ENCODE results near the gene LPP. TPM values are rescaled to one million over a fixed set of nuclear protein-coding genes. Genes with fewer than 3 reads are reported as not detected.

The LPP gene
- total and polyA plus RNA-seq, 9 of the 15 experiments (the other 6 are each of a cell fraction or from before 2014, with no cell fraction given): 0.07 to 0.18 TPM; not detected in 7

DNA sequence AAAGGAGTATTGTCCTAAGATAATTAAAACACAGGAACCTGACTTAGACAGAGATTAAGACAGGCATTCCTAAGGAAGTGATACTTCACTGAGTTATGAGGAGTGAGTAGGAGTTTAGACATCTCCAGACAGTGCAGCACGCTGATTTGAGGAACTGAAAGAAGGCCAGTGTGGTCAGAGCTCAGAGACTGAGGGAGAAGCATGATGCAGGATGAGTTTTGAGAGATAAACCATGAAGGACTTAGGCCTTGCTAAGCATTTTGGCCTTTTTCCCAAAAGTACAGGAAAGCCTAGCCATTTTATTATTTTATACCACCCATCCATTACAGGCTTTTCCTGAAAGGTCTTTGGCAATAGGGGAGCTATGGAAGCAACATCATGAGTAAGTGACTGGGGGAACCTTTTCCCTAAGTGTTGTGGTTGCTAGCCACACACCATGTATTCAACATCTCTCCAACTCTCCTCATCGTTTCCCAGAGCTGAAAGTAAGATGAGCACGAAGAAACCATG, 642.2 kb downstream of the LPP start (continued):
- TF ChIP-seq TBP (optimal IDR thresholded peaks at IDR 0.05; ENCODE audit: low read depth, low read length) (no peak), BRD9 (IDR thresholded peaks at IDR 0.05; ENCODE audit: low read depth, partially characterized antibody) (no peak), CREBBP (IDR thresholded peaks at IDR 0.05; ENCODE audit: low read depth, low read length) (no peak), POLR2H (tag; IDR thresholded peaks at IDR 0.05; ENCODE audit: low read depth) (no peak), ZNF507 (tag; conservative IDR thresholded peaks at IDR 0.05) (no peak), SIN3B (IDR thresholded peaks at IDR 0.05; ENCODE audit: low read depth) (no peak), ZNF24 (IDR thresholded peaks at IDR 0.05) (no peak), CBX5 (IDR thresholded peaks at IDR 0.05; ENCODE audit: borderline replicate concordance, low read depth) (no peak), SMARCE1 (IDR thresholded peaks at IDR 0.05) (no peak)
- TF ChIP-seq, protein P1, sequence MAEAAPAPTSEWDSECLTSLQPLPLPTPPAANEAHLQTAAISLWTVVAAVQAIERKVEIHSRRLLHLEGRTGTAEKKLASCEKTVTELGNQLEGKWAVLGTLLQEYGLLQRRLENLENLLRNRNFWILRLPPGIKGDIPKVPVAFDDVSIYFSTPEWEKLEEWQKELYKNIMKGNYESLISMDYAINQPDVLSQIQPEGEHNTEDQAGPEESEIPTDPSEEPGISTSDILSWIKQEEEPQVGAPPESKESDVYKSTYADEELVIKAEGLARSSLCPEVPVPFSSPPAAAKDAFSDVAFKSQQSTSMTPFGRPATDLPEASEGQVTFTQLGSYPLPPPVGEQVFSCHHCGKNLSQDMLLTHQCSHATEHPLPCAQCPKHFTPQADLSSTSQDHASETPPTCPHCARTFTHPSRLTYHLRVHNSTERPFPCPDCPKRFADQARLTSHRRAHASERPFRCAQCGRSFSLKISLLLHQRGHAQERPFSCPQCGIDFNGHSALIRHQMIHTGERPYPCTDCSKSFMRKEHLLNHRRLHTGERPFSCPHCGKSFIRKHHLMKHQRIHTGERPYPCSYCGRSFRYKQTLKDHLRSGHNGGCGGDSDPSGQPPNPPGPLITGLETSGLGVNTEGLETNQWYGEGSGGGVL (CRISPR knock-in tag; IDR thresholded peaks at IDR 0.05): no peak

DNA sequence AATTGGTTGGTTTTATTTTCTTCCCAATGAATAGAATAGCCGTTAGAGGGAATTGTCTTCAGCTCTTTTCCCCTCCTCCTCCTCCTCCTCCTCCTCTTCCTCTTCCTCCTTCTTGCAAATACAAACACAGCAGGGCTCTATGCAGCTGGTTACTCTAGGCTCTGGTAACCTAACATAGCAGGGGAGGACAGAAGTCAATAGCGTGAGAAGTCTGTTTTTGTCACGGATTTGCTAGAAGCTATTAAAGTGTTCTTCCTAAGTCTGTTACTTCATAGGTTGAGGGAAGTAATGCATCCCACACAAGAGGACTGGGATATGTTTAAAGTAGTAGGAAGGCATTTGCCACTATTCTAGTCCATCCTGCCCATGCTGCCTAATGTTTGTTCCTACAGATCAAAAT, 643.1 kb downstream of the LPP start:
- ATAC-seq (no peak), FAIRE-seq (no peak), DNase-seq (ENCODE audit: extremely low read depth in 1 of 4, low spot score in 3 of 4) (no peak)
- BruUV-seq (replicated peaks): no TSS peak
- in situ Hi-C loops (cut with MboI): no loop called here
- CTCF ChIA-PET (ENCODE audit: low intra/inter-chr PET ratio): no interaction called here
- 0% methylated on average over 3 of the region's 3 CpGs for WGBS (ENCODE audit: insufficient coverage, low coverage, missing lambda C conversion rate)
- H3K27me3 ChIP-seq (ENCODE audit: control insufficient read depth in 2 of 2, insufficient read depth in 2 of 2, low read length in 2 of 2): no peaks in the 10 kb centered on the region
- no peaks in the 10 kb centered on the region for H3K36me3 ChIP-seq (ENCODE audit: control insufficient read depth, insufficient read depth, low read length)
- H3K79me2 ChIP-seq (ENCODE audit: control insufficient read depth, insufficient read depth, low read length): no peaks in the 10 kb centered on the region
- POLR2A ChIA-PET: interaction anchor here (0.6 kb wide), 1 partner anchor 1802 kb away, joined by 3 read pairs; no protein-coding TSS in a partner anchor
- no peaks in the 10 kb centered on the region for H3K4me1 ChIP-seq (replicated peaks in 1 of 2; ENCODE audit: control insufficient read depth in 2 of 2, insufficient read depth in 2 of 2, low read length in 2 of 2)
- no peak overlapping the region for H3K27ac ChIP-seq (ENCODE audit: extremely low read depth, low read depth, low read length)
- H3K9ac ChIP-seq (ENCODE audit: insufficient read depth in 1 of 2, low read depth in 2 of 2, low read length in 2 of 2): no peak overlapping the region
- intact Hi-C loops (cut with micrococcal nuclease): no loop called here
- H3K4me2 ChIP-seq (ENCODE audit: insufficient read depth, low read length): no peak overlapping the region
- H4K20me1 ChIP-seq (replicated peaks; ENCODE audit: control insufficient read depth, insufficient read depth, low read length): no peaks in the 10 kb centered on the region
- no peaks in the 10 kb centered on the region for H3K9me3 ChIP-seq (replicated peaks; ENCODE audit: control insufficient read depth, insufficient read depth, low read depth, low read length)
- no peak overlapping the region for H2AFZ ChIP-seq (ENCODE audit: low read depth, low read length)
- no peaks in the 10 kb centered on the region for H3K9me1 ChIP-seq (ENCODE audit: control insufficient read depth, insufficient read depth, low read length)
- H3K4me3 ChIP-seq: no peak overlapping the region
- no peak for TF ChIP-seq ZFX (CRISPR knock-in tag; IDR thresholded peaks at IDR 0.05)
- TF ChIP-seq, protein P2, sequence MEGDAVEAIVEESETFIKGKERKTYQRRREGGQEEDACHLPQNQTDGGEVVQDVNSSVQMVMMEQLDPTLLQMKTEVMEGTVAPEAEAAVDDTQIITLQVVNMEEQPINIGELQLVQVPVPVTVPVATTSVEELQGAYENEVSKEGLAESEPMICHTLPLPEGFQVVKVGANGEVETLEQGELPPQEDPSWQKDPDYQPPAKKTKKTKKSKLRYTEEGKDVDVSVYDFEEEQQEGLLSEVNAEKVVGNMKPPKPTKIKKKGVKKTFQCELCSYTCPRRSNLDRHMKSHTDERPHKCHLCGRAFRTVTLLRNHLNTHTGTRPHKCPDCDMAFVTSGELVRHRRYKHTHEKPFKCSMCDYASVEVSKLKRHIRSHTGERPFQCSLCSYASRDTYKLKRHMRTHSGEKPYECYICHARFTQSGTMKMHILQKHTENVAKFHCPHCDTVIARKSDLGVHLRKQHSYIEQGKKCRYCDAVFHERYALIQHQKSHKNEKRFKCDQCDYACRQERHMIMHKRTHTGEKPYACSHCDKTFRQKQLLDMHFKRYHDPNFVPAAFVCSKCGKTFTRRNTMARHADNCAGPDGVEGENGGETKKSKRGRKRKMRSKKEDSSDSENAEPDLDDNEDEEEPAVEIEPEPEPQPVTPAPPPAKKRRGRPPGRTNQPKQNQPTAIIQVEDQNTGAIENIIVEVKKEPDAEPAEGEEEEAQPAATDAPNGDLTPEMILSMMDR (IDR thresholded peaks at IDR 0.05 in 2 of 3, conservative IDR thresholded peaks at IDR 0.05 in 1 of 3; ENCODE audit: insufficient read depth in 2 of 3, low read depth in 1 of 3, low read length in 3 of 3): no peak
- TF ChIP-seq PHF21A (IDR thresholded peaks at IDR 0.05; ENCODE audit: borderline replicate concordance, low read depth): no peak
- no peak for TF ChIP-seq KDM5B (IDR thresholded peaks at IDR 0.05; ENCODE audit: insufficient replicate concordance, low read depth, low read length)
- TF ChIP-seq NELFE (IDR thresholded peaks at IDR 0.05; ENCODE audit: insufficient read depth, insufficient read length): no peak
- no peak for TF ChIP-seq SMAD4 (CRISPR knock-in tag; conservative IDR thresholded peaks at IDR 0.05)
- TF ChIP-seq RBBP5 (IDR thresholded peaks at IDR 0.05; ENCODE audit: borderline replicate concordance, insufficient read depth, low read length, poor library complexity, severe bottlenecking): no peak
- TF ChIP-seq, protein P3, sequence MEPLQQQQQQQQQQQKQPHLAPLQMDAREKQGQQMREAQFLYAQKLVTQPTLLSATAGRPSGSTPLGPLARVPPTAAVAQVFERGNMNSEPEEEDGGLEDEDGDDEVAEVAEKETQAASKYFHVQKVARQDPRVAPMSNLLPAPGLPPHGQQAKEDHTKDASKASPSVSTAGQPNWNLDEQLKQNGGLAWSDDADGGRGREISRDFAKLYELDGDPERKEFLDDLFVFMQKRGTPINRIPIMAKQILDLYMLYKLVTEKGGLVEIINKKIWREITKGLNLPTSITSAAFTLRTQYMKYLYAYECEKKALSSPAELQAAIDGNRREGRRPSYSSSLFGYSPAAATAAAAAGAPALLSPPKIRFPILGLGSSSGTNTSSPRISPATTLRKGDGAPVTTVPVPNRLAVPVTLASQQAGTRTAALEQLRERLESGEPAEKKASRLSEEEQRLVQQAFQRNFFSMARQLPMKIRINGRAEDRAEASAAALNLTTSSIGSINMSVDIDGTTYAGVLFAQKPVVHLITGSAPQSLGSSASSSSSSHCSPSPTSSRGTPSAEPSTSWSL (CRISPR knock-in tag; IDR thresholded peaks at IDR 0.05; ENCODE audit: borderline replicate concordance): no peak

Data from K562 (cell line).